ENCODE measurements around the gene DNPH1.

Gene DNPH1

GRCh38 chr6:43211955-43212354 lies 17.3 kb downstream of the DNPH1 start:
- no peak for DNase-seq (ENCODE audit: low read depth in 2 of 2)

- no peak for DNase-seq (ENCODE audit: low read depth in 2 of 2)
Observed at GRCh38 chr6:43207286-43207685, 22.0 kb downstream of the DNPH1 start.

- no peak for DNase-seq (ENCODE audit: low read depth in 2 of 2)
Observed at GRCh38 chr6:43205849-43206248, 23.4 kb downstream of the DNPH1 start.

- DNase-seq (ENCODE audit: low read depth in 2 of 2), result no peak
Observed at GRCh38 chr6:43204271-43205105, 24.8 kb downstream of the DNPH1 start.

GRCh38 chr6:43203718-43204095 lies 25.6 kb downstream of the DNPH1 start:
- no peak for DNase-seq (ENCODE audit: low read depth in 2 of 2)

GRCh38 chr6:43203029-43203717 lies 26.1 kb downstream of the DNPH1 start:
- DNase-seq (ENCODE audit: low read depth in 2 of 2), result no peak

GRCh38 chr6:43202451-43202850 lies 26.8 kb downstream of the DNPH1 start:
- no peak for DNase-seq (ENCODE audit: low read depth in 2 of 2)

GRCh38 chr6:43200541-43200940 lies 28.7 kb downstream of the DNPH1 start:
- no peak for DNase-seq (ENCODE audit: low read depth in 2 of 2)

GRCh38 chr6:43199912-43200311 lies 29.4 kb downstream of the DNPH1 start:
- DNase-seq (ENCODE audit: low read depth in 2 of 2), result no peak

GRCh38 chr6:43196337-43196736 lies 32.9 kb downstream of the DNPH1 start:
- no peak for DNase-seq (ENCODE audit: low read depth in 2 of 2)

- no peak for DNase-seq (ENCODE audit: low read depth in 2 of 2)
Observed at GRCh38 chr6:43193929-43194328, 35.4 kb downstream of the DNPH1 start.

- DNase-seq (ENCODE audit: low read depth in 2 of 2), result no peak
Observed at GRCh38 chr6:43192911-43193310, 36.4 kb downstream of the DNPH1 start.

GRCh38 chr6:43189776-43190304 lies 39.4 kb downstream of the DNPH1 start:
- no peak for DNase-seq (ENCODE audit: low read depth in 2 of 2)

- DNase-seq (ENCODE audit: low read depth in 2 of 2), result no peak
Observed at GRCh38 chr6:43188426-43188825, 40.9 kb downstream of the DNPH1 start.

- no peak for DNase-seq (ENCODE audit: low read depth in 2 of 2)
Observed at GRCh38 chr6:43187821-43188220, 41.5 kb downstream of the DNPH1 start.

GRCh38 chr6:43186706-43187105 lies 42.6 kb downstream of the DNPH1 start:
- DNase-seq (ENCODE audit: low read depth in 2 of 2), result no peak

GRCh38 chr6:43186019-43186418 lies 43.3 kb downstream of the DNPH1 start:
- DNase-seq (ENCODE audit: low read depth in 2 of 2), result no peak

- no peak for DNase-seq (ENCODE audit: low read depth in 2 of 2)
Observed at GRCh38 chr6:43185391-43185985, 43.8 kb downstream of the DNPH1 start.

- DNase-seq (ENCODE audit: low read depth in 2 of 2), result no peak
Observed at GRCh38 chr6:43184268-43184985, 44.9 kb downstream of the DNPH1 start.

- no peak for DNase-seq (ENCODE audit: low read depth in 2 of 2)
Observed at GRCh38 chr6:43183441-43183840, 45.8 kb downstream of the DNPH1 start.

- peak; percentile 51 to 75 for DNase-seq (ENCODE audit: low read depth in 2 of 2)
Observed at GRCh38 chr6:43181942-43182860, 47.1 kb downstream of the DNPH1 start, which contains the start of gene CUL9. CUL9 (plus strand) TSS chr6:43182196; CDS start chr6:43184311, 2,115 bp downstream.

All from stimulated activated CD8-positive, alpha-beta memory T cell treated with anti-CD3 and anti-CD28 coated beads, Interleukin-7, amount 100 ng/mL, for 4 hours (primary cell).